Amniotic stem cell (primary cell): ENCODE data around the gene PRMT2.

ENCODE experiments used
- DNase-seq: peaks from one replicate; lab custom pipeline; 2025; lab: John Stamatoyannopoulos, UW

PRMT2 gene

GRCh38 chr21:46635324-46636180 is at the start of gene PRMT2:
Gene PRMT2, plus strand, starts transcription at chr21:46635674. Its CDS starts 1,278 bp downstream, at chr21:46636952.
- DNase-seq: peak; percentile 89

- no peak for DNase-seq
These were observed 41.2 kb upstream of the PRMT2 start for GRCh38 chr21:46594276-46594675.

DNA sequence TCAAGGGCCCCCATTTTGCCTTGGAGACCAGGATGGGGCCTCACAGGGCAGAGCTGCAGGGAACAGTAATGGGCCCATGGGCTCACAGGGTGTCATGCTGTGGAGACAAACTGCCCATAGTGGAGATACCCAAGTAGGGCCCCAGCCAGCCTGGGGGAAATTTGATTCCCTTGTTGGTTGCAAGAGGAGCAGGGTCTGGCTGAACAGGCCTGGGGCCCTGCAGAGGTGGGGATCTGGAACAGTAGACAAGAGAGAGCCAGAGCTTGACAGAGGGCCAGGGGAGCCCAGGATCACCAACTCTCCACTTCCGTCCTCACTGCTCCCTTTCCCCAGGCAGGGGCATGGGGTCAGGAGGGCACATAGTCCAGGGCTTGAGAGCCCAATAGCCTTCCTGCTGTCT is 39.3 kb upstream of the PRMT2 start:
- no peak for DNase-seq

- DNase-seq: no peak
These were observed 38.4 kb upstream of the PRMT2 start for GRCh38 chr21:46597031-46597430.

- DNase-seq: no peak
These were observed 37.6 kb upstream of the PRMT2 start for GRCh38 chr21:46597896-46598343.

DNA sequence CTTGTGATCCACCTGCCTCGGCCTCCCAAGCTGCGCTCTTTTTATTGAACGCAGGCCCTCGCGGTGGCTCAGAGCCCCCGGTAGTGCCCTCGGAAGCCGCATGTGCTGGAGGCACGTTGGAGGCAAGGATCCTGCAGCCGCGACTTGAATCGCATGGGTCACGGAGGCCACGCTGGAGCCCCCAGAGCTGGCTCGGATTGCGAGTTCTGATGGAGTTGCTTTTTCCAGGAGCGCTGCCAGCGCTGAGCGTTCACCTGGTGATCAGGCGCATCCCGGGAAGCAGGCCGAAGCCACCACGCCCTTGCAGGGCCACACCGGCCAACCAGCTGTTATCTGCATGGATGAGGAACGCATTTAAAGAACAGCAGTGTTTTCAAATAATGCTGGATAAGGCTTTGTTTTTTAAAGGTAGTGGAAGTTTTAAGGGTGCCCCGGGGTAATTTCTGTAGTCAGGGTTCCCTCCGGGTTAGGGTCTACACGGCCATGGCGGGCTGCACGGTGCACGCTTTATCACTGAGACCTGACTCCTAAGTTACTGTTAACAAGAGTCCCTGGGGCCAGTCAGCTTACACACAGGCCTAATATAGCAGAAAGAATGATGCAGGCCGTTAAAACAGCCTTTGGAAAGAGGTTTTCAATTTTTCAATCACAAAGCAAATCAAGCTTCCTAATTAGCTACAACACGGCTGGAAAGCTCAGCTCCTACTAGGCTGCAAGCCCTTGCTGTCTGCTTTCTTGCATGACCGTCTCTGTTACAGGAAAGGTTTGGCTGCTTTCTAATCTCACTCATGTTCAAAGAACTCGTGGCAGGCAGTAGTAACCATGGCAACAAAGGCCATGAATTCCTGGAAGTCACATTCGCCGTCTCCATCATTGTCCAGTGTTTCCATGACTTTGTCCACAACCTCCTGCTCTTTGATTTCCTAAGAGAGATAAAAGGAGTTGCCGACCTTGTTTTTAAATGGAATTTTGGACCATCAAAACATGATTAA is 36.6 kb upstream of the PRMT2 start:
- DNase-seq: peak; percentile 72

DNA sequence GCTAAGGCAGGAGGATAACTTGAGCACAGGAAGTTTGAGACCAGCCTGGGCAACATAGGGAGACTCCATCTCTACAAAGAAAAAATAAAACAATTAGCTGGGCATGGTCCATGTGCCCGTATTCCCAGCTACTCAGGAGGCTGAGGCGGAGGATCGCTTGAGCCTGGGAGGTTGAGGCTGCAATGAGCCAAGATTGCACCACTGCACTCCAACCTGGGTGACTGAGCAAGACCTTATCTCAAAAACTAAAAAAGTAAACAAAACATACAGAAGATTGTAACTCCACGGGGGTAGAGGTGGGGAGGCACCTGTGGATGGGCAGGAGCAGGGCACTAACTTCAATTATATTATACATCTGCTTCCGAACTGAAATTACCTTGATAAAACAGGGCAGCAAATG is 35.2 kb upstream of the PRMT2 start:
- no peak for DNase-seq

GRCh38 chr21:46600978-46601377 is 34.5 kb upstream of the PRMT2 start:
- DNase-seq: no peak

DNA sequence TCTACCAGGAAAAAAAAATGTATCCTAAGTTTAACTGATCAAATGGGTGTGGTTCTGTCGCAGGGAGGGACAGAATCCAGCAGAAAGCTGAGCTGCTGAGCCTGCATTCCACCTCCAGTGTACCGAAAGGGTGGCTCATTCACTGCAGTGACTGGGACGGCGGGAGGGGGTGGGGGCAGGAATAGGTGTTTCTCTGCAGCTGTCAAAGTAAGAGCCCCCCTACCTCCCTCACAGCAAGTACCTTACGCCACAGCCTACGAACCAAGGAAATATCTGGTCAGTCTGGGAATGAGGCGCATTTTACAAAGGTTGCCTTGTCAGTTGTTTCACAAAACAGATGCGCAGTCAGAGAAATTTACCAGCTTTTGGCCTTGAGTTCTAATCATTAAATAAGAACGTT is 32.2 kb upstream of the PRMT2 start:
- no peak for DNase-seq

- DNase-seq: no peak
These were observed 31.0 kb upstream of the PRMT2 start for GRCh38 chr21:46604329-46604974.

DNA sequence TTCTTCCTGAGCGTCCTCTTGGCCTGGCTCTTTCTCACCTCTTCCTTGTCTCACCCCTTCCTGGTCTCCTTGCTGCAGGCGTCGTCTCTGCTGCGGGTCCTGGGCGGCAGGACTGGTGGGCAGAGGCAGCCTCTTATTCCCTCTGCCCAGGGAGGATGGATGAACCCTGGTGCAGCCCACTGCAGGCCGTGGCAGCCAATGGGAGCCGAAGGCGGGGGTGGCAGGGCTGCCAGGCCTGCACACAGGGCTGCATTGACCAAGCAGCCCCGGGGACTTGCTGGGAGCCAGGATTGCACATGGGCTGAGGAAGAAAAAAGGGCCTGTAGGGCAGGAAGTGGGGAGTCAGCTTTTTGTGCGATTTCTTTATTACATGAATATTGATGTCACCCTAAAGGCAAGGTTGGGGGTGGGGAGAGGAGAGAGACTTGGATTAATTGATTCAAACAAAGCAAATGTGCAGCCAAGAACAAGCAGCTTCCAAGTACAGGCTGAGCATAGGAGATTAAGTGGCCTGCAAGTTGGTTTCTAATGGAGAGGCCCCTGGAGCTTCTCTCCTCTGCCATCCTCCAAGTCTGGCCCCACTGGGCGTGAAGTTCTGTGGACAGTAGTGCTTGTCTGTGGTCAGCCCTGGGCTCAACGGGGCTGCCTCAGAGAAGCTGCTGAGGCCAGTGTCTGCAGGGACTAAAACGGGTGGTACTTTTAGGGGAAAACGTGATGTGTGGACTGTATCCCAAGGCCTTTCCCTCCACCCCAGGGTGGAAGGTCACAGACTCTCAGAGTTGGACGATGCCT is 30.3 kb upstream of the PRMT2 start, which contains the start of gene S100B:
Gene S100B (minus strand): TSS at position 108 of the 792 bp plus-strand sequence. CDS start 2,667 bp downstream, outside the sequence.
- no peak for DNase-seq

DNA sequence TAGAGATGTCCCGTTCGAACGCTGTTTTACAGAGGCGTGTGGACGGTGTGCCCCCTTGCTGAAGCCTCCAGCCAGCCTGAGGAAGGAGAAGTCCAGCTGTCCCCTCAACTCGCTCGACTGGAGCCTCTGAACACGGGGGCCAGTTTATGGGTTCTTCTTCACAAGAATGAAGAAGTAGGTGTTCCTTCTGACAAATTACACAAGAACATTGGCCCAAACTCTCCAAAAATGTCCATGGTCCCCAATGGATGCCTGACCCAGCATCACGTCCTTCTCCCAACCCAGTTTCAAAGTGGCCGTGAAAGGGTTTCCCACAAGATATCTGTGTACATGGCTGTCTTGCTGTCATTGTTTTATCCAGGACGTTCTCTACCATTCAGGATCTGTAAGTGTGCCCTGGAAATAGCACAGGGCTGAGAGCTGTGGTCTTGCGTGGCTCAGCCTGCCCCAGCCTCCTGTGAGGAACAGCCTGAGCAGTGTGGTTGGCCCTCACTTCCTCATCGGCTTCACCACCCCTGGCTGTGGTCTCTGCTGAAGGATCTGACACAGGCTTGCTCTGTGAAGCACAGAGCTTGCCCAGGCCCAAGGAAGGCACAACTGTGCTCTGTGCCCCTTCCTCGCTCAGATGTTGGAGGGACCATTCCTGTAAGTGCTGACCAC is 29.6 kb upstream of the PRMT2 start:
- no peak for DNase-seq

GRCh38 chr21:46606427-46606813 is 29.1 kb upstream of the PRMT2 start:
- no peak for DNase-seq

DNA sequence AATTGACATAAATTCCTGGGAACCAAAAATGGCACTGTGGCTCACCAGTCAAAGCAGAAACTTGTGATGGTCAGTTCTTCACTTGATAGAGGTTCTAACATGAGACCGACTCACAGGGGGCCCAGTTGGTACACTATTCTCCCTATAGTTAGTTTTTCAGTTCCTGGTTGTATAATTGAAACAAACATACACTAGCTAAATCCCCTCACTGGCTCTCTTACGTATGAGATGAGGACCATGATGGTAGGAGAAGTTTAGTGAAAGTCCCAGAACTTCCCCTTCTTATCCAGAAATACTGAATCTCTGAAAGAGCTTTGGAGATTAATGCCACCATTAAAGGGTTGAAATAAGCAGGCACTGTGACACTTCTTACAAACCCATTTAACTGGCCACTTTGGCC is 27.8 kb upstream of the PRMT2 start:
- no peak for DNase-seq

- no peak for DNase-seq
These were observed 26.8 kb upstream of the PRMT2 start for GRCh38 chr21:46608672-46609111.

GRCh38 chr21:46610018-46610701 is 25.3 kb upstream of the PRMT2 start:
- no peak for DNase-seq

DNA sequence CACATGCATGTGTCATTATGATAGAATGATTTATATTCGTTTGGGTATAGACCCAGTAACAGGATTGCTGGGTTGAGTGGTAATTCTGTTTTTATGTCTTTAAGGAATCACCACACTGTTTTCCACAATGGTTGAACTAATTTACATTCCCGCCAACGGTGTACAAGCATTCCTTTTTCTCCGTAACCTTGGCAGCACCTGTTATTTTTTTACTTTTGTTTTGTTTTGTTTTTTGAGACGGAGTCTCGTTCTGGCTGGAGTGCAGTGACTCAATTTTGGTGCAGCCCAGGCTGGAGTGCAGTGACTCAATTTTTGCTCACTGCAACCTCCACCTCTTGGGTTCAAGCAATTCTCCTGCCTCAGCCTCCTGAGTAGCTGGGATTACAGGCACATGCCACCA is 22.1 kb upstream of the PRMT2 start:
- DNase-seq: no peak

GRCh38 chr21:46616050-46616449 is 19.4 kb upstream of the PRMT2 start:
- no peak for DNase-seq

- DNase-seq: no peak
These were observed 18.8 kb upstream of the PRMT2 start for GRCh38 chr21:46616656-46617055.
